GM12873 (cell line): Measurements from ENCODE around the gene DGKI.

Experiments used
- CTCF ChIP-seq: IDR thresholded peaks from 2 replicates; pipeline ENCODE4 v1.5.1; 2012; ENCODE audit warnings: low read depth, mild to moderate bottlenecking, moderate library complexity, low read length, control low read depth; ENCODE audit not compliant: insufficient read depth; ENCODE audit errors: missing control alignments

DGKI gene

GRCh38 chr7:137408126-137408525 lies 438.6 kb downstream of the DGKI start:
- no peak for TF ChIP-seq CTCF

GRCh38 chr7:137407078-137407477 lies 439.7 kb downstream of the DGKI start:
- no peak for TF ChIP-seq CTCF

- TF ChIP-seq CTCF = no peak
These were observed 442.0 kb downstream of the DGKI start for GRCh38 chr7:137404660-137405317.

- no peak for TF ChIP-seq CTCF
These were observed 443.4 kb downstream of the DGKI start for GRCh38 chr7:137403353-137403695.

- no peak for TF ChIP-seq CTCF
These were observed 444.0 kb downstream of the DGKI start for GRCh38 chr7:137402536-137403352.

GRCh38 chr7:137399827-137400823 lies 446.6 kb downstream of the DGKI start:
- TF ChIP-seq CTCF = no peak

- no peak for TF ChIP-seq CTCF
These were observed 450.7 kb downstream of the DGKI start for GRCh38 chr7:137396051-137396450.
